ENCODE data around the gene NDUFA1.

DNA sequence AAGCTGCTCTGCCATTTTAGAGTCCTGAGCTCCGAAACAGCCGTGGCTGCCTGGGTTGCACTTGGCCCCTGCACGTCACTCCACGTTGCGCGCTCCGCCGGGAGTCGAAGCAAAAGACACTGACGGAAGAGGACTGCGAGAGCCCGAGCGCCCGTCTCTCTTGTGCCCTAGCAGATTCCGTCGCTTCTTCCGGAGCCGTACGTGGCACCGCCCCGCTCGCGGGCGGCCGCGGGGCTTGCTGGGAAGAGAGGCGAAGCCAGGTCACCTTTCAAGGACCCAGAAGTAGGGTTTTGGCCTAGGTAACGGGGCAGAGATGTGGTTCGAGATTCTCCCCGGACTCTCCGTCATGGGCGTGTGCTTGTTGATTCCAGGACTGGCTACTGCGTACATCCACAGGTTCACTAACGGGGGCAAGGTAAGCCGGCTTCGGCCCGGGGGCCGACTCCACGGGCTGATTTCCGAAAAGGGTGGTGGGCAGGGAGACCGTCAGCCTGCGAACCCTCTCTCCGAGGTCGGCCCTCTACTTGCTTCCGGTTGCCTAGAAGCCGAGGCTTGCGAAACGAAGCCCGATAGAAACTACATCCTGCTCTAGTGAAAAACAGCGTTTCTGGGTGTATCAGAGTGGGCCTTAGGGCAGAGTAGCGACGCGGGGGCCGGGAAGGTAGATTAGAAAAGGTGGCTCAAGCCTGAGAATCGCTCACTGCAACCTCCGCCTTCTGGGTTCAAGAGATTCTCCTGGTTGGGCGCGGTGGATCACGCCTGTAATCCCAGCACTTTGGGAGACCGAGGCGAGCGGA is at the start of gene NDUFA1, which contains the start of gene RNF113A:
- TF ChIP-seq, protein P1, sequence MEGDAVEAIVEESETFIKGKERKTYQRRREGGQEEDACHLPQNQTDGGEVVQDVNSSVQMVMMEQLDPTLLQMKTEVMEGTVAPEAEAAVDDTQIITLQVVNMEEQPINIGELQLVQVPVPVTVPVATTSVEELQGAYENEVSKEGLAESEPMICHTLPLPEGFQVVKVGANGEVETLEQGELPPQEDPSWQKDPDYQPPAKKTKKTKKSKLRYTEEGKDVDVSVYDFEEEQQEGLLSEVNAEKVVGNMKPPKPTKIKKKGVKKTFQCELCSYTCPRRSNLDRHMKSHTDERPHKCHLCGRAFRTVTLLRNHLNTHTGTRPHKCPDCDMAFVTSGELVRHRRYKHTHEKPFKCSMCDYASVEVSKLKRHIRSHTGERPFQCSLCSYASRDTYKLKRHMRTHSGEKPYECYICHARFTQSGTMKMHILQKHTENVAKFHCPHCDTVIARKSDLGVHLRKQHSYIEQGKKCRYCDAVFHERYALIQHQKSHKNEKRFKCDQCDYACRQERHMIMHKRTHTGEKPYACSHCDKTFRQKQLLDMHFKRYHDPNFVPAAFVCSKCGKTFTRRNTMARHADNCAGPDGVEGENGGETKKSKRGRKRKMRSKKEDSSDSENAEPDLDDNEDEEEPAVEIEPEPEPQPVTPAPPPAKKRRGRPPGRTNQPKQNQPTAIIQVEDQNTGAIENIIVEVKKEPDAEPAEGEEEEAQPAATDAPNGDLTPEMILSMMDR (IDR thresholded peaks at IDR 0.05 in 2 of 3, conservative IDR thresholded peaks at IDR 0.05 in 1 of 3; ENCODE audit: insufficient read depth in 2 of 3, low read depth in 1 of 3, low read length in 3 of 3): no peak
- TF ChIP-seq, protein P2, sequence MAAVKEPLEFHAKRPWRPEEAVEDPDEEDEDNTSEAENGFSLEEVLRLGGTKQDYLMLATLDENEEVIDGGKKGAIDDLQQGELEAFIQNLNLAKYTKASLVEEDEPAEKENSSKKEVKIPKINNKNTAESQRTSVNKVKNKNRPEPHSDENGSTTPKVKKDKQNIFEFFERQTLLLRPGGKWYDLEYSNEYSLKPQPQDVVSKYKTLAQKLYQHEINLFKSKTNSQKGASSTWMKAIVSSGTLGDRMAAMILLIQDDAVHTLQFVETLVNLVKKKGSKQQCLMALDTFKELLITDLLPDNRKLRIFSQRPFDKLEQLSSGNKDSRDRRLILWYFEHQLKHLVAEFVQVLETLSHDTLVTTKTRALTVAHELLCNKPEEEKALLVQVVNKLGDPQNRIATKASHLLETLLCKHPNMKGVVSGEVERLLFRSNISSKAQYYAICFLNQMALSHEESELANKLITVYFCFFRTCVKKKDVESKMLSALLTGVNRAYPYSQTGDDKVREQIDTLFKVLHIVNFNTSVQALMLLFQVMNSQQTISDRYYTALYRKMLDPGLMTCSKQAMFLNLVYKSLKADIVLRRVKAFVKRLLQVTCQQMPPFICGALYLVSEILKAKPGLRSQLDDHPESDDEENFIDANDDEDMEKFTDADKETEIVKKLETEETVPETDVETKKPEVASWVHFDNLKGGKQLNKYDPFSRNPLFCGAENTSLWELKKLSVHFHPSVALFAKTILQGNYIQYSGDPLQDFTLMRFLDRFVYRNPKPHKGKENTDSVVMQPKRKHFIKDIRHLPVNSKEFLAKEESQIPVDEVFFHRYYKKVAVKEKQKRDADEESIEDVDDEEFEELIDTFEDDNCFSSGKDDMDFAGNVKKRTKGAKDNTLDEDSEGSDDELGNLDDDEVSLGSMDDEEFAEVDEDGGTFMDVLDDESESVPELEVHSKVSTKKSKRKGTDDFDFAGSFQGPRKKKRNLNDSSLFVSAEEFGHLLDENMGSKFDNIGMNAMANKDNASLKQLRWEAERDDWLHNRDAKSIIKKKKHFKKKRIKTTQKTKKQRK (IDR thresholded peaks at IDR 0.05; ENCODE audit: borderline replicate concordance, low read depth, low read length): no peak
- no peak for TF ChIP-seq CBFB (CRISPR knock-in tag; IDR thresholded peaks at IDR 0.05)
- TF ChIP-seq REST (IDR thresholded peaks at IDR 0.05; ENCODE audit: borderline replicate concordance): no peak
- TF ChIP-seq REST (CRISPR knock-in tag; IDR thresholded peaks at IDR 0.05; ENCODE audit: low read depth): no peak
- TF ChIP-seq, protein P3, sequence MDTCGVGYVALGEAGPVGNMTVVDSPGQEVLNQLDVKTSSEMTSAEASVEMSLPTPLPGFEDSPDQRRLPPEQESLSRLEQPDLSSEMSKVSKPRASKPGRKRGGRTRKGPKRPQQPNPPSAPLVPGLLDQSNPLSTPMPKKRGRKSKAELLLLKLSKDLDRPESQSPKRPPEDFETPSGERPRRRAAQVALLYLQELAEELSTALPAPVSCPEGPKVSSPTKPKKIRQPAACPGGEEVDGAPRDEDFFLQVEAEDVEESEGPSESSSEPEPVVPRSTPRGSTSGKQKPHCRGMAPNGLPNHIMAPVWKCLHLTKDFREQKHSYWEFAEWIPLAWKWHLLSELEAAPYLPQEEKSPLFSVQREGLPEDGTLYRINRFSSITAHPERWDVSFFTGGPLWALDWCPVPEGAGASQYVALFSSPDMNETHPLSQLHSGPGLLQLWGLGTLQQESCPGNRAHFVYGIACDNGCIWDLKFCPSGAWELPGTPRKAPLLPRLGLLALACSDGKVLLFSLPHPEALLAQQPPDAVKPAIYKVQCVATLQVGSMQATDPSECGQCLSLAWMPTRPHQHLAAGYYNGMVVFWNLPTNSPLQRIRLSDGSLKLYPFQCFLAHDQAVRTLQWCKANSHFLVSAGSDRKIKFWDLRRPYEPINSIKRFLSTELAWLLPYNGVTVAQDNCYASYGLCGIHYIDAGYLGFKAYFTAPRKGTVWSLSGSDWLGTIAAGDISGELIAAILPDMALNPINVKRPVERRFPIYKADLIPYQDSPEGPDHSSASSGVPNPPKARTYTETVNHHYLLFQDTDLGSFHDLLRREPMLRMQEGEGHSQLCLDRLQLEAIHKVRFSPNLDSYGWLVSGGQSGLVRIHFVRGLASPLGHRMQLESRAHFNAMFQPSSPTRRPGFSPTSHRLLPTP (IDR thresholded peaks at IDR 0.05; ENCODE audit: borderline replicate concordance, extremely low read depth, insufficient read length): no peak
- TF ChIP-seq TAF7 (tag; IDR thresholded peaks at IDR 0.05): no peak; the same call in none of the 2 replicates

All from K562 (cell line).